ENCODE data around the gene TSPAN17. TPM values are rescaled to one million over a fixed set of nuclear protein-coding genes. Genes with fewer than 3 reads are reported as not detected.

Gene TSPAN17
- total RNA-seq, 1 donor from 2014 or later = 29.7 TPM

DNA sequence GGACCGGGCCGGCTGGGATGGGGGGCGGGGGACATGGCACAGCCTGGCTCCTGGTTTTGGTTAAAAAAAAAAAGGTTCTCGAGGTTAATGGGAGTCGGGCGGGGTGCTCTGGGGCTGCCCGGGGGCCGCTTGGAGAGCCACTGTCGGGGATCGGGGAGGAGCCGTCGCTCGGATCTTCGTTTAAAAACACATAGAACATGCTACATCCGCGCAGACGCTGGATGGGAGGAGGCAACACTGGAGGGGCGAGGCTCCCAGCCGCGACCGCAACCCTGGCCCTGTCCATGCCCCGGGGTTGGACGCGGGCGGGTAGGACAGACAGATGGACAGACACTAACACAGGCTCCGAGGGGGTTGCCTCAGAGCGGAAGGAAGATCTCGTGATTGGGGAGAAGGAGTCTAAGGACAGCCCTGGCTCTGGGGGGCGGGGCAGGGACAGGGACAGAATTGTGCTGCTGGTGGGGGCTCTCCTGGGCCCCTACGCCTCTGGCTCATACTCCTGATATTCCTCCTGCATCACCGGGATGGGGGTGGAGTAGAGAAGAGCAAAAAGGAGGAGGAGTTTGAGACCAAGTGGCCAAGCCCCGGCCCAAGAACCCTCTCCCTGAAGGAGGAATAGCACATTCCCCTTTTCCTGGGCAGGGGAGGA lies 26.8 kb upstream of the TSPAN17 start:
- no peak for DNase-seq (ENCODE audit: low spot score)

- DNase-seq (ENCODE audit: low spot score) = no peak
Observed at GRCh38 chr5:176621661-176622079, 25.6 kb upstream of the TSPAN17 start.

GRCh38 chr5:176624142-176624541 lies 23.1 kb upstream of the TSPAN17 start:
- DNase-seq (ENCODE audit: low spot score) = no peak

GRCh38 chr5:176624938-176625337 lies 22.3 kb upstream of the TSPAN17 start:
- no peak for DNase-seq (ENCODE audit: low spot score)

- DNase-seq (ENCODE audit: low spot score) = no peak
Observed at GRCh38 chr5:176625512-176625911, 21.8 kb upstream of the TSPAN17 start.

GRCh38 chr5:176625966-176626875 lies 21.1 kb upstream of the TSPAN17 start:
- DNase-seq (ENCODE audit: low spot score) = no peak

- DNase-seq (ENCODE audit: low spot score) = no peak
Observed at GRCh38 chr5:176626876-176627236, 20.4 kb upstream of the TSPAN17 start.

- DNase-seq (ENCODE audit: low spot score) = no peak
Observed at GRCh38 chr5:176627582-176627981, 19.7 kb upstream of the TSPAN17 start.

GRCh38 chr5:176628406-176629228 lies 18.7 kb upstream of the TSPAN17 start:
- DNase-seq (ENCODE audit: low spot score) = no peak

- DNase-seq (ENCODE audit: low spot score) = no peak
Observed at GRCh38 chr5:176629317-176629852, 17.9 kb upstream of the TSPAN17 start.

- DNase-seq (ENCODE audit: low spot score) = no peak
Observed at GRCh38 chr5:176629853-176630680, 17.2 kb upstream of the TSPAN17 start, which contains the start of the genes EIF4E1B and SNCB. TSS of gene EIF4E1B (plus strand) at chr5:176630675. CDS start at chr5:176642788, 12,113 bp downstream. TSS of gene SNCB (minus strand) at chr5:176630534. CDS start at chr5:176629654, 880 bp downstream.

DNA sequence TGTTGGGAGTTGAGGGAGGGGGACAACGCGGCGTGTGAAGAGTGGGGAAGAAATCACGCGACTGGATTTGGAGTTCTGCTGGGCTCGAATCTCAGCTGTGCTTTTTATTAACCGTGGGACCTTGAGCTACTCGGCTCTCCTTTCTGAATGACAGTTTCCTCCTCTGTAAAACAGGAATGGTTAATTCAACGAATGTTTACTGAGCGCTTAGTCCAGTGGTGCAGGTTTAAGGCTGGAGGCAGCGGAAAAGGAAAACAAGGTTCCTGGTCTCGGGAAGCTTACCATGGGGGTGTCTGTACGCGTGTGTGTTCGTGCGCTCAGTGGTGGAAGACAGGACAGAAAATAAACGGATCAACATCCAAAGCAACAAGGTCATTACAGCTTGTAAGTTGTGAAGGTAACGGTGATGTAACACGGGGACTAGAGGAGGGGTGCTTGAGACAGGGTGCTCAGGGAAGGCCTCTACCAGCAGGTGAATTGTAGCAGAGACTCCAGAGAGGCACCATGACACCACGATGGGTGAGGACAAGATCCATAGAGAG lies 16.5 kb upstream of the TSPAN17 start:
- DNase-seq (ENCODE audit: low spot score) = no peak

- no peak for DNase-seq (ENCODE audit: low spot score)
Observed at GRCh38 chr5:176631383-176632200, 15.7 kb upstream of the TSPAN17 start.

DNA sequence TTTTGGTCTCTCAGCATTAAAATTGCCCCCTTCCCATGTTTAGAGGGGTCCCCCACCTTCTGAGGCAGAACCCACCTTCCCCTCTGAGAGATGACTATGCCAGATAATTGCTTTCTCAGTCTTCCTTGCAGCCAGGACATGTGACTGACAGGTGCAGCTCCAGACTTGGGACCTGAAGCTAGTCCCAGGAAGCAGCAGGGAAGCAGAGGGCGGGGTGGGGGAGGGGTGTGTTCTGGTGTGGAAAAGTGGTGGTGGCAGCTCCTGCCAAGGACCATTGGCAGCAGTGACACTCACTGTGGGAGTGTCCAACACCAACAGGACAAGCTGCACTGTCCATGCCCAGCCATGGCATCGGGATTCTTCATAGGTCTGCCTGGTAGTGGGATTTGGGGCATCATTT lies 14.5 kb upstream of the TSPAN17 start:
- DNase-seq (ENCODE audit: low spot score) = no peak

GRCh38 chr5:176633598-176633997 lies 13.7 kb upstream of the TSPAN17 start:
- DNase-seq (ENCODE audit: low spot score) = no peak

DNA sequence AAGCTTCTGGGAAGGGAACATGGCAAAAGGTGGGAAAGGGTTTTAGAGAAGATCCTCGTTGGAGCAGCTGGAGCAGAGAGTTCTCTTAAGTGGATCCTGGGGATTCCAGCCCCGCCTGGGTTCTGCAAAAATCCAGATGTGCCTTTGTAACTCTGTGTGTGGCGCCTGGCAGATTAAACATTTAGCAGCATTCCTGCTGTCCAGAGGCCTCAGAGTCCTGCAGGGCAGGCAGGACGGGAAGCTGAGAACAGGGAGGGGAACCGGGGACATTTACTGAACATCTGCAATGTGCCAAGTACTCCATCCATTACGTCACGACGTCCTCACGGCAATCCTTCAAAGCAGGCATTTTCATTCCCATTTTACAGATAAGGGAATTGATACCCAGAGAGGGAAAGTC lies 10.9 kb upstream of the TSPAN17 start:
- DNase-seq (ENCODE audit: low spot score) = no peak

DNA sequence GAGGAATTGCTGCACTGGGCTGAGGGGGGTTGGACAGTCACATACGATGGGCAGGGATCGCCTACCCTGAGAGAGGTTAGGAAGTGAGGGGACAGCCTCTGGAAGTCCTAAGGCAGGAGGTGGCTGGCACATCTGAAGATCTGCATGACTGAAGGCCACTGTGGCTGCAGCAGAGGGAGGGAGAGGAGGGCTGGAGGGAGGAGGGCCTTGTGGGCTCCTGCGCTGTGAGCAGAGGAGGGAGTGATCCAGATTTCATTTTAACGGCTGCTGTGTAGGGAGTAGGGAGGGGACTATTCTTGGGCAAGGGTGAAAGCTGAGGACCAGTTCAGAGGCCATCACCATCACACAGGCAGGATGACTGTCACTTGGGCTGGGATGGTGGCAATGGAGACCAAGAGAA lies 9.7 kb upstream of the TSPAN17 start:
- DNase-seq (ENCODE audit: low spot score) = no peak

DNA sequence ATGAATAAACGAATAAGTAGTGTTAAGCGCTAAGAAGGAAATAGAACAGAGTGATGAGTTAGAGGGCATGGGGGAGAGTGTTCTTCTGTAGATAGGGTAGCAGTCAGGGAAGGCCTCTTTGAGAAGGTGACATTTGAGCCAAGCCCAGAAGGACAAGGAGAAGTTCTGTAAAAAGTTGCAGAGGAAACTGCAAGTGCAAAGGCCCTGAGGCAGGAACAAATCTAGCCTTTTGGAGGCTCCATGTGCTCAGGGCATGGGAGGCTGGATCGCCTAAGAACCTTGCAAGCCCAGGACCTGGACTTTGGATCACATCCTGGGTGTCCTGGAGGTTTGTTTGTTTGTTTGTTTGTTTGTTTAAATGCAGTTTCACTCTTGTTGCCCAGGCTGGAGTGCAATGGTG lies 8.8 kb upstream of the TSPAN17 start:
- no peak for DNase-seq (ENCODE audit: low spot score)

- no peak for DNase-seq (ENCODE audit: low spot score)
Observed at GRCh38 chr5:176639208-176639607, 8.1 kb upstream of the TSPAN17 start.
